Measurements from ENCODE around the gene ERBB4.

Gene ERBB4

DNA sequence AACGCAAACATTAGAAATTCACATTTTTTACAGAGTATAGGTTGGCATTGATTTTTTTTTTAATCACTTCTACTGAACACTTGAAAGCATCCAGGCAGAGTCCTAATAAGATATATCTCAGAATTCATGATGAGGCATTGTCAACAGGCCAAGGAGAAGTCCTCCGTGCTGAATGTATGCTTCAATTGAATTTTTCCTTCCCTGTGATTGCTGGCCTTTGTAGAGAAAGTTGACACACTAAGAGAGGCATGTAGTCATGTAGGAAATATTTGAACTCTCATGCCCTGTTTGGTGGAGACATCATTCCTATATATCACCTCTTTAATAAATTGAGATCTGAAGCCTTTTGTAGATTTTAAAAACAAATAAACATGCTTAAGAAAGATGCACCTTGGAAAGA is 1137.3 kb downstream of the ERBB4 start:
- Histone ChIP-seq H3K36me3 (ENCODE audit: control insufficient read depth, insufficient read depth, low read length) (no peaks in the 10 kb centered on the region), H3K4me1 (ENCODE audit: control insufficient read depth, insufficient read depth, low read length) (peaks cover 19% of the 10 kb centered on the region), H3K27ac (ENCODE audit: insufficient read depth, low read depth, low read length, poor library complexity, severe bottlenecking) (no peak overlapping the region), H3K9me3 (ENCODE audit: control insufficient read depth, low read length) (no peaks in the 10 kb centered on the region), H3K4me3 (ENCODE audit: insufficient read depth, low read depth, low read length) (no peak overlapping the region), H3K27me3 (ENCODE audit: control insufficient read depth, insufficient read depth, low read length, poor library complexity, severe bottlenecking) (no peaks in the 10 kb centered on the region)
- 85 to 88% methylated on average over 1 to 2 of the region's 2 CpGs for WGBS, 2 experiments

DNA sequence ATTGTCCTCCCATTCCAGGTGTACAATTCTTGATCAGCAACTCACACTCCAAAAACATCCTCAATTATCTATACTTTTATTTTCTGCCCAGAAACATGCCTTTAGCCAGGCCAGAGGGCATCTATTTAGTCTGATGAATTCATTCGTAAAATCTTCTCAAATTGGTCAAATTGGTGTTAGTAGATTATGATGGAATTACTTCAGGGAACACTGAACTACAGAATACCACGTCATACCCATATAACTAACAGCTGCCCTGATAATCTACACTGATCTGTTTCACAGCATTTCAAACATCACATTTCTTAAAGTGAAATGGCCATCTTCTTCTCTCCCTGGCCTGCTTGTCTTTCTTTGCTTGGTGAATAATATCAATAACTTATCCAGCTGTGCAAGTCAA is 1140.8 kb downstream of the ERBB4 start:
- no peak overlapping the region for H3K4me3 ChIP-seq (ENCODE audit: insufficient read depth, low read depth, low read length)
- H3K27ac ChIP-seq (ENCODE audit: insufficient read depth, low read depth, low read length, poor library complexity, severe bottlenecking), result no peak overlapping the region
- H3K4me1 ChIP-seq (ENCODE audit: control insufficient read depth, insufficient read depth, low read length), result peaks cover 8% of the 10 kb centered on the region
- H3K9me3 ChIP-seq (ENCODE audit: control insufficient read depth, low read length), result no peaks in the 10 kb centered on the region
- WGBS, 2 experiments, result 93 to 100% methylated on average over 1 to 2 of the region's 2 CpGs
- H3K27me3 ChIP-seq (ENCODE audit: control insufficient read depth, insufficient read depth, low read length, poor library complexity, severe bottlenecking), result no peaks in the 10 kb centered on the region
- no peaks in the 10 kb centered on the region for H3K36me3 ChIP-seq (ENCODE audit: control insufficient read depth, insufficient read depth, low read length)

DNA sequence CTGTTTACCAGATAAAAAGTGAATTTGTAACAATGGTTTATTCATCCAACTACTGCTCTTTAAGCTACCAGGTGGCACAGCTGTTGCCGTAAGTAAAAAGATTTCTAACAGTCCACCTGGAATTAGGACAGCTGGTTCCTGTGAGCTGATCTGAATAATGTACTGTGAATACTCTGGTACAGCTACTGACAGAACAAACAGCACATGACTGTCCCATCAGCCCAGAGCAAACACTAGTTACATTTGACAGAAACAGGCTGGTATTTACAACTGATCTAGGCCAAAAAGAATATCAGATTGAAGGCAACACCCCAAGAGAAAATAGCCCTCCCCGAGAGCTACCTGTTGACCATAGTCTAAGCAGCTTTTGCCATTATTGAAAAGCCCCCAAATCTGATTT is 1141.8 kb downstream of the ERBB4 start:
- no peak overlapping the region for H3K4me3 ChIP-seq (ENCODE audit: insufficient read depth, low read depth, low read length)
- H3K36me3 ChIP-seq (ENCODE audit: control insufficient read depth, insufficient read depth, low read length), result no peaks in the 10 kb centered on the region
- no peaks in the 10 kb centered on the region for H3K27me3 ChIP-seq (ENCODE audit: control insufficient read depth, insufficient read depth, low read length, poor library complexity, severe bottlenecking)
- peaks cover 4% of the 10 kb centered on the region for H3K4me1 ChIP-seq (ENCODE audit: control insufficient read depth, insufficient read depth, low read length)
- no peaks in the 10 kb centered on the region for H3K9me3 ChIP-seq (ENCODE audit: control insufficient read depth, low read length)
- 91 to 96% methylated on average over 2 of the region's 2 CpGs for WGBS, 2 experiments
- no peak overlapping the region for H3K27ac ChIP-seq (ENCODE audit: insufficient read depth, low read depth, low read length, poor library complexity, severe bottlenecking)

DNA sequence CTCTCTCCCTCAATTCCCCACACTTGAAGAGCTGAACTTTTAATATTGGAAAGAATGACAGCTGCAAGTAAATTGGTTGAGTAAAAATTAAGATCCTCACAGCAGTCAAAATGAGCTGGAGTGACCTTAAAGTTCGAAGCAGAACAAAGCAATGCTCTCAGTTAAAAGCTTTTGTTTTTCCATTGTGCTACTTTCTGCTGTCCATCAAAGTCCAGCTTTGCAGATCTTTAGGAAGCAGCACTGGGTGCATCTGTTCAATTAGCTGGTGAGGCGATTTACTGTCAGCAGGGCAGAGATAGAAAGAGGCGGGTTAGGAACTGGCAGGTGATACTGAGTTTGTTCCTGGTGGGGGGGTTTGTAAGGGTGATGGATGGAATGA is 1147.4 kb downstream of the ERBB4 start:
- 27 to 37% methylated on average over 3 of the region's 3 CpGs for WGBS, 2 experiments
- peaks cover 13% of the 10 kb centered on the region for H3K4me1 ChIP-seq (ENCODE audit: control insufficient read depth, insufficient read depth, low read length)
- H3K36me3 ChIP-seq (ENCODE audit: control insufficient read depth, insufficient read depth, low read length), result no peaks in the 10 kb centered on the region
- no peak overlapping the region for H3K4me3 ChIP-seq (ENCODE audit: insufficient read depth, low read depth, low read length)
- no peaks in the 10 kb centered on the region for H3K27me3 ChIP-seq (ENCODE audit: control insufficient read depth, insufficient read depth, low read length, poor library complexity, severe bottlenecking)
- peak overlapping the region; percentile 56 for H3K27ac ChIP-seq (ENCODE audit: insufficient read depth, low read depth, low read length, poor library complexity, severe bottlenecking)
- H3K9me3 ChIP-seq (ENCODE audit: control insufficient read depth, low read length), result no peaks in the 10 kb centered on the region

DNA sequence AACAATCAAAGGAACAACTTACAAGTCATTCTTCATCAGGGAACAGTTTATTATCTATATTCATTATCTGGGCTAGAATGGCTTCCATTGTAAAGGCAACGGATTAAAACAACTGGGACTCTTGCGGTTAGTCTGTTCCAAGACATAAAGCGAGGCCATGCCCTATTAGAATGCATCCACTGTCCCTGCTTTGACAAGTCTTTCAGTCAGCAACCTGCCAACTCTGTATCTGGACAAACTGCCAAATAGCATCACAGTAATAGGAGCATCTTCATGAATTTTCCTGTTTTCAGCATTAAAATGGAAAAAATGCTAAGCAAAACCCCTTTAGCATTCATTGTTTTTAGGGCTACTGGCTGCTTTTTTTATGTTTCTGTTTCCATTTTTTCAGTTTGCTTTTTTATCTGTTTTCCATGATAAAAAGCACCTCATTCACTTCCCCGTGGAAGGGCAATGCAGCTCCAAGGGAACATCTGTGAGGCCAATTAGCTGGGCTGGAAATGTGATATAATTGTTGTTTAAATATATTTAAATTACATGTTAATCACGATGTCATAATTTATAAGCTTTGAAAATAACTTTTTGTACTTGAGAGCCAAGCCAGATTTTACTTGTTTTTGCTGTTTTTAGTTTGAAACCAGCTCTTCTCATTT is 1147.9 kb downstream of the ERBB4 start:
- H3K27me3 ChIP-seq (ENCODE audit: control insufficient read depth, insufficient read depth, low read length, poor library complexity, severe bottlenecking), result no peaks in the 10 kb centered on the region
- no peaks in the 10 kb centered on the region for H3K36me3 ChIP-seq (ENCODE audit: control insufficient read depth, insufficient read depth, low read length)
- H3K9me3 ChIP-seq (ENCODE audit: control insufficient read depth, low read length), result no peaks in the 10 kb centered on the region
- H3K27ac ChIP-seq (ENCODE audit: insufficient read depth, low read depth, low read length, poor library complexity, severe bottlenecking), result peak overlapping the region; percentile 56
- no peak overlapping the region for H3K4me3 ChIP-seq (ENCODE audit: insufficient read depth, low read depth, low read length)
- 82 to 84% methylated on average over 3 of the region's 5 CpGs for WGBS, 2 experiments
- H3K4me1 ChIP-seq (ENCODE audit: control insufficient read depth, insufficient read depth, low read length), result peaks cover 13% of the 10 kb centered on the region

DNA sequence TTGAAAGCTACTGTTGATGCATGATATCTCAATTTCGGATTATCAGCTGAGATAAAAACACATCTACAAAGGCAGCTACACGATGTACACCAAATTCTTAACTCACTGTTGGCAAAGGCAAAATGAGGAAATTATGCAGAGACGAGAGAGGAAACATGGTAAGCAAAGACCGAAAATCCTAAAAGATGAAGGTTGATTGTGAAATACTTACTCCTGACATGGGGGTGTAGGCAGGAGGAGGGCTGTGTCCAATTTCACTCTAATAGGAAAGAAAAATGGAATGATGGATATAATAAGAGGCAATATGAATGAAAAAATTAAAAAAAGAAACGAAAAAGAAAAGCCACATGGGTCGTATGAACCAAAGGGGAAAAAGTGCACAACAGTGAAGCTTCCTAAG is 1150.9 kb downstream of the ERBB4 start:
- H3K27me3 ChIP-seq (ENCODE audit: control insufficient read depth, insufficient read depth, low read length, poor library complexity, severe bottlenecking), result no peaks in the 10 kb centered on the region
- H3K27ac ChIP-seq (ENCODE audit: insufficient read depth, low read depth, low read length, poor library complexity, severe bottlenecking), result no peak overlapping the region
- no peaks in the 10 kb centered on the region for H3K36me3 ChIP-seq (ENCODE audit: control insufficient read depth, insufficient read depth, low read length)
- no peaks in the 10 kb centered on the region for H3K9me3 ChIP-seq (ENCODE audit: control insufficient read depth, low read length)
- no peak overlapping the region for H3K4me3 ChIP-seq (ENCODE audit: insufficient read depth, low read depth, low read length)
- peaks cover 10% of the 10 kb centered on the region for H3K4me1 ChIP-seq (ENCODE audit: control insufficient read depth, insufficient read depth, low read length)
- WGBS, 2 experiments, result 95 to 96% methylated on average over 6 of the region's 6 CpGs

DNA sequence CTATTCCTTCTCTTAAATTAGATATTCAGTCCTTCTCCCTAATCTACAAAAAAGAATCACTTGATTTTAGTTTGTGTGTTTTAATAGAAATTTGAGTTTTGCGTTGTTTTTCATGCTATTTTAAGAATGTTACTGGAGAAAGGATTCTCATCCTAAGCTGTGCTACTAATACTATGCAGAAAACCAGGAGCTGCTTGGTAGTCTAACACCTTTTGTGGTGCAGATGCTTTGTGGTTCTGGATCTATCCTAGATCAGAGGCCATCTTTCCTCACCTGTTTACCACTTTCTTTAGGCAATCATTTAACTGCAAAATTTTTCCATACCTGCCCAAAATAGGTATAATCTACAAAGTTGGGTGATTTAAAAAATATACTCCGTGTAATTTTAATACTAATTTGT is 1158.6 kb downstream of the ERBB4 start:
- WGBS, 2 experiments, result 80 to 93% methylated on average over 2 of the region's 2 CpGs
- H3K9me3 ChIP-seq (ENCODE audit: control insufficient read depth, low read length), result no peaks in the 10 kb centered on the region
- H3K4me3 ChIP-seq (ENCODE audit: insufficient read depth, low read depth, low read length), result no peak overlapping the region
- H3K27me3 ChIP-seq (ENCODE audit: control insufficient read depth, insufficient read depth, low read length, poor library complexity, severe bottlenecking), result no peaks in the 10 kb centered on the region
- H3K27ac ChIP-seq (ENCODE audit: insufficient read depth, low read depth, low read length, poor library complexity, severe bottlenecking), result no peak overlapping the region
- H3K4me1 ChIP-seq (ENCODE audit: control insufficient read depth, insufficient read depth, low read length), result no peaks in the 10 kb centered on the region
- no peaks in the 10 kb centered on the region for H3K36me3 ChIP-seq (ENCODE audit: control insufficient read depth, insufficient read depth, low read length)

DNA sequence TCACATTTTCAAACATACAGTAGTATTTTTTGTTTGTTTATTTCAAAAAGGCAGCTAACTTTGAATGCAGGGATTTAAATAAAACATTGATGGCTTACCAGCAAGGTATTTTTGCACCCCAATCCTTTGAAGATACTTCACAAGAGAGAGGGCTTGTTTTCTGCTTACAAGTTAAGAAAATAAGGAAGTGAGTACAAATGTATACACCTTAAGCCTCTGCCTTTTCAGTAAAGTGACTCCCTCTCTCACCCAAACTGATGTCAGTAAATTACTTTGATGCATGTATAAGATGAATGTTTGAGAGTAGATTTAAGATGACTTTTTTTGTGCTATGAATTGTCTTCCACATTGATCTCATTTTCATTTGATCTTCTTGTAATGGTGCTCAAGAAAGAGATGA is 1162.2 kb downstream of the ERBB4 start:
- no peak overlapping the region for H3K4me3 ChIP-seq (ENCODE audit: insufficient read depth, low read depth, low read length)
- no peaks in the 10 kb centered on the region for H3K27me3 ChIP-seq (ENCODE audit: control insufficient read depth, insufficient read depth, low read length, poor library complexity, severe bottlenecking)
- no peaks in the 10 kb centered on the region for H3K36me3 ChIP-seq (ENCODE audit: control insufficient read depth, insufficient read depth, low read length)
- no peaks in the 10 kb centered on the region for H3K4me1 ChIP-seq (ENCODE audit: control insufficient read depth, insufficient read depth, low read length)
- no peaks in the 10 kb centered on the region for H3K9me3 ChIP-seq (ENCODE audit: control insufficient read depth, low read length)
- H3K27ac ChIP-seq (ENCODE audit: insufficient read depth, low read depth, low read length, poor library complexity, severe bottlenecking), result no peak overlapping the region

DNA sequence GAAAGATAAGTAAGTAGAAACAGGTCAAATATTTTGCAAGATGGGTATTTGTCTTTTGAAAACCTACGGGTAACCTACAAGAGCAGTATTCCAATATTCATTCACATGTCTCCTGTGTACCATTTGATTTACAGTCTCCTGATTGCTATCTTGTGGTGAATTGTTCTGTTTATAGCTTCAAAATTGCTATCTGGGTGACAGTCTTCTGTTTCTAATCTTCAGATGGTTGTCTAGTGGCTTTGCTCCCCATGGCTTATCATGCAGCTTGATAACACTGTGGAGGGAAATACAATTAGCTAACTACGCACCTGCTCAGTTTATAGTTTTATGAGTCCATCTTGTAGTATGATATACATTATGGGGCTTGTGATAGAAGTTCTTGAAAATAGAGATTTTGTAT is 1165.4 kb downstream of the ERBB4 start:
- no peaks in the 10 kb centered on the region for H3K27me3 ChIP-seq (ENCODE audit: control insufficient read depth, insufficient read depth, low read length, poor library complexity, severe bottlenecking)
- no peak overlapping the region for H3K4me3 ChIP-seq (ENCODE audit: insufficient read depth, low read depth, low read length)
- no peaks in the 10 kb centered on the region for H3K36me3 ChIP-seq (ENCODE audit: control insufficient read depth, insufficient read depth, low read length)
- H3K27ac ChIP-seq (ENCODE audit: insufficient read depth, low read depth, low read length, poor library complexity, severe bottlenecking), result no peak overlapping the region
- 90% methylated on average over 2 of the region's 2 CpGs for WGBS, 2 experiments
- no peaks in the 10 kb centered on the region for H3K9me3 ChIP-seq (ENCODE audit: control insufficient read depth, low read length)
- no peaks in the 10 kb centered on the region for H3K4me1 ChIP-seq (ENCODE audit: control insufficient read depth, insufficient read depth, low read length)

DNA sequence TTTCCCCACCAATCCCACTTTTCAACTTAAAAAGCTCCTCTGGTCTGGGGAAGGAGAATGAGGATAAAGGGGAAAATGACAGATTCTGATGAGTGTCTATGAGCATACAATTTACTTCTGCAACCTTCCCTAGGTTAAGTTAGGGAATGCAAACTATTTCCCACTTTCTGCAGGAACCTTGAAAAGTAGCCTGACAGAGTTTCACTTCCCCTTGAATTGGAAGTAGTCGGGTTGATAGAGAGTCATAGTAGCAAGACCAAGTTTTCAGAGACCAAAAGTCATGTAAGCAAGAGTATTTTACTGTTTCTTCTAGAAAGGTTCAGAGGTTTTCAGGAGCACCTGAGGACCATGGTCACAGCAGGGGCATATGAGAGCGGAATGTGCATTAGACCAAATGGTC is 1167.1 kb downstream of the ERBB4 start:
- Histone ChIP-seq H3K4me1 (ENCODE audit: control insufficient read depth, insufficient read depth, low read length) (no peaks in the 10 kb centered on the region), H3K27me3 (ENCODE audit: control insufficient read depth, insufficient read depth, low read length, poor library complexity, severe bottlenecking) (no peaks in the 10 kb centered on the region), H3K4me3 (ENCODE audit: insufficient read depth, low read depth, low read length) (no peak overlapping the region), H3K36me3 (ENCODE audit: control insufficient read depth, insufficient read depth, low read length) (no peaks in the 10 kb centered on the region), H3K27ac (ENCODE audit: insufficient read depth, low read depth, low read length, poor library complexity, severe bottlenecking) (no peak overlapping the region), H3K9me3 (ENCODE audit: control insufficient read depth, low read length) (no peaks in the 10 kb centered on the region)
- 95 to 96% methylated on average over 2 of the region's 2 CpGs for WGBS, 2 experiments

DNA sequence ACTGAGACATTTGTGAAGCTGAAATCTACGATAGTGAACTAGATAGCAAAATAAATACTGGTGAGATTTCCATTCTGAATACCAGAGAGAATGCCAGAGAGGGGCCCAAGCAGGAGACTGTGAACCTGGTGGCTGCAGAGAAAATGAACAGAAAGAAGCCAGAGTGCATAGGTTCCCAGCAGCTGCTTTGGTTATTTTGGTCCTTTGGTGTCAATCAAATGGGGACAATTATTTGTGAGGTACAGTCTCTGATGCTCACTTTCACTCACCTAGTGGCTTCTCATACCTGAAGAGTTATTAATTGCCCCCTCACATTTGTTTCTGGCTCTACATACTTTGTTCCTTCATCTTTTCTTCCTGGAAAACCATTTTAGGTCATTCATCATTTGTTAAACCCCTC is 1170.1 kb downstream of the ERBB4 start:
- Histone ChIP-seq H3K4me3 (ENCODE audit: insufficient read depth, low read depth, low read length) (no peak overlapping the region), H3K9me3 (ENCODE audit: control insufficient read depth, low read length) (peaks cover 2% of the 10 kb centered on the region), H3K27me3 (ENCODE audit: control insufficient read depth, insufficient read depth, low read length, poor library complexity, severe bottlenecking) (no peaks in the 10 kb centered on the region), H3K4me1 (ENCODE audit: control insufficient read depth, insufficient read depth, low read length) (no peaks in the 10 kb centered on the region), H3K27ac (ENCODE audit: insufficient read depth, low read depth, low read length, poor library complexity, severe bottlenecking) (no peak overlapping the region), H3K36me3 (ENCODE audit: control insufficient read depth, insufficient read depth, low read length) (no peaks in the 10 kb centered on the region)
- 95 to 97% methylated on average over 1 of the region's 1 CpG for WGBS, 2 experiments
